ENCODE results near the gene TSC2. TPM values are rescaled to one million over a fixed set of nuclear protein-coding genes. Genes with fewer than 3 reads are reported as not detected.
A peak's percentile ranks its signal among the peaks of the same experiment; 100 is the strongest.

Gene TSC2
- total and polyA plus RNA-seq, 12 donors: 18.6 to 333 (median 92.6) TPM

DNA sequence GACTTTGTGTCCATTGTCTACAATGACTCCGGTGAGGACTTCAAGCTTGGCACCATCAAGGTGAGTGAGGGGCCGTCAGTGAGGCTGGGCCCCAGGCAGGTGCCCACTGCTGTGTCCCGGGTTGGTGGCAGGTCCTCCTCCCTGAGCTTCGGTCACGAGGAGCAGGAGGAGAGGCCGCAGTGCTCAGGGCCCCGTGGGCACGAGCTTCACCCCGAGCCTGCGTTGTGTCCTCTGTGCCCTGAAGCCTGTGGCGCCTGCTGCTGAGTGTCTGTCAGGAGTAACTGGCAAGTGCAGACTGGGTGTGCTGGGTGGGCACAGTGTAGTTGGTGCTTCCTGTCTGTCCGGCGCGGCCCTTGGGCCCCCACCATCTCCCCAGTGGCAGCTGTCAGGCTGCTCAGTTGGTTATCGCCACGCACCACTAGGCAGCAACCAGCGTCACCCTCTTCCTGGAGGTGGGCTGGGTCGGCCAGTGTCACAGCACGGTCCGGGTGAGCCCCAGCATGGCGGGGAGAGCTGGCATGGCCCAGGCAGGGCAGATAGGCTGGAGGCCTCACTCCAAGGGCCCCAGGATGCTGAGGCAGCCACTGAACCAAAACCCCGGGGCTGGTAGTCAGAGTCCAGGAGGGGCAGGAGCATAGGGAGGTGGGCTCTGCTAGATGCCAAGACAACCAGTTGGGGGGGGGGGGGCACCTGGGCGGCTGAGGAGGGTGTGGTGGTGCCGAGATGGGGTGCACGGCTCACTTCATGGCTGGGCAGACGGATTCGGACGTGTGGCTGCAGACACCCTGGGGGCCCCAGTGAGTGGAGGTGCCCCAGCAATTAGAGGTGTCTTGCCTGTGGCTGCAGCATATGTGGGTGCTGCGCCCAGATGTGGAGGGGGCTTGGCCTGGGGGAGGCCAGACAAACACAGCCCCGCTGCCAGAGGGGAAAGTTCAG, 39.3 kb downstream of the TSC2 start:
- intact Hi-C loops (cut with DNase I): no loop called here
- Histone ChIP-seq H3K27me3 (no peaks in the 10 kb centered on the region), H3K4me1 (replicated peaks in 1 of 2) (peaks cover 0 to 25% of the 10 kb centered on the region in 2 donors), H3K9me3 (replicated peaks in 1 of 3) (no peaks in the 10 kb centered on the region), H3K27ac (peak overlapping the region in 1 of 5 donors; percentile 8), H3K36me3 (replicated peaks in 1 of 2) (peaks cover 0 to 85% of the 10 kb centered on the region in 2 donors), H3K4me3 (no peak overlapping the region)
- TF ChIP-seq, protein P1, sequence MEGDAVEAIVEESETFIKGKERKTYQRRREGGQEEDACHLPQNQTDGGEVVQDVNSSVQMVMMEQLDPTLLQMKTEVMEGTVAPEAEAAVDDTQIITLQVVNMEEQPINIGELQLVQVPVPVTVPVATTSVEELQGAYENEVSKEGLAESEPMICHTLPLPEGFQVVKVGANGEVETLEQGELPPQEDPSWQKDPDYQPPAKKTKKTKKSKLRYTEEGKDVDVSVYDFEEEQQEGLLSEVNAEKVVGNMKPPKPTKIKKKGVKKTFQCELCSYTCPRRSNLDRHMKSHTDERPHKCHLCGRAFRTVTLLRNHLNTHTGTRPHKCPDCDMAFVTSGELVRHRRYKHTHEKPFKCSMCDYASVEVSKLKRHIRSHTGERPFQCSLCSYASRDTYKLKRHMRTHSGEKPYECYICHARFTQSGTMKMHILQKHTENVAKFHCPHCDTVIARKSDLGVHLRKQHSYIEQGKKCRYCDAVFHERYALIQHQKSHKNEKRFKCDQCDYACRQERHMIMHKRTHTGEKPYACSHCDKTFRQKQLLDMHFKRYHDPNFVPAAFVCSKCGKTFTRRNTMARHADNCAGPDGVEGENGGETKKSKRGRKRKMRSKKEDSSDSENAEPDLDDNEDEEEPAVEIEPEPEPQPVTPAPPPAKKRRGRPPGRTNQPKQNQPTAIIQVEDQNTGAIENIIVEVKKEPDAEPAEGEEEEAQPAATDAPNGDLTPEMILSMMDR (IDR thresholded peaks at IDR 0.05): no peak
- no peak for TF ChIP-seq POLR2A (IDR thresholded peaks at IDR 0.05)
- peak in 1 of 7 donors; percentile 21 for DNase-seq
- 92 to 95% (median 94%) methylated on average over 9 to 30 of the region's 30 CpGs for WGBS, 4 donors

DNA sequence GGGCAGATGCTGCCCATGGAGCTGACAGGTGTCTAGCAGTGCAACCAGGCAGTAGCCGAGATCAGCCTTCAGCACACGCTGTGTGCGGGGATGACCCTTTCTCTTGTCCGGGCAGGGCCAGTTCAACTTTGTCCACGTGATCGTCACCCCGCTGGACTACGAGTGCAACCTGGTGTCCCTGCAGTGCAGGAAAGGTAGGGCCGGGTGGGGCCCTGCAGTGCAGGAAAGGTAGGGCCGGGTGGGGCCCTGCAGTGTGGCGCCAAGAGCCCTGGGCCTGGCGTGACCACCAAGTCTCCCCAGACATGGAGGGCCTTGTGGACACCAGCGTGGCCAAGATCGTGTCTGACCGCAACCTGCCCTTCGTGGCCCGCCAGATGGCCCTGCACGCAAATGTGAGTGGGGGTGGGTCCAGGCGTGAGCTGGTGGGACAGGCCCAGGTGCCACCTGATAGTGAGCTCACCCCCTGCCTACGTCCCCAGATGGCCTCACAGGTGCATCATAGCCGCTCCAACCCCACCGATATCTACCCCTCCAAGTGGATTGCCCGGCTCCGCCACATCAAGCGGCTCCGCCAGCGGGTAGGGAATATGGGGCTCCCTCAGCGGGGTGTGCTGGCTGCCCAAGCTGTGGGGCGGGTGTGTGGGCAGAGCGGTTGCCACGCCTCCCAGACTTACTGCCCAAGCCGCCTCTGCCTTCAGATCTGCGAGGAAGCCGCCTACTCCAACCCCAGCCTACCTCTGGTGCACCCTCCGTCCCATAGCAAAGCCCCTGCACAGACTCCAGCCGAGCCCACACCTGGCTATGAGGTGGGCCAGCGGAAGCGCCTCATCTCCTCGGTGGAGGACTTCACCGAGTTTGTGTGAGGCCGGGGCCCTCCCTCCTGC, 40.2 kb downstream of the TSC2 start:
- peaks cover 0 to 16% of the 10 kb centered on the region in 2 donors for H3K4me1 ChIP-seq (replicated peaks in 1 of 2)
- no peak overlapping the region for H3K4me3 ChIP-seq
- 85 to 96% (median 93%) methylated on average over 6 to 41 of the region's 41 CpGs for whole genome bisulfite sequencing, 4 donors
- no peaks in the 10 kb centered on the region for H3K27me3 ChIP-seq
- no peaks in the 10 kb centered on the region for H3K9me3 ChIP-seq (replicated peaks in 1 of 3)
- H3K36me3 ChIP-seq (replicated peaks in 1 of 2): peaks cover 0 to 85% of the 10 kb centered on the region in 2 donors
- intact Hi-C loops (cut with DNase I): no loop called here
- no peak for TF ChIP-seq POLR2A (IDR thresholded peaks at IDR 0.05)
- TF ChIP-seq, protein P1 (IDR thresholded peaks at IDR 0.05): no peak
- H3K27ac ChIP-seq: no peak overlapping the region
- peak in 1 of 7 donors; percentile 25 for DNase-seq

DNA sequence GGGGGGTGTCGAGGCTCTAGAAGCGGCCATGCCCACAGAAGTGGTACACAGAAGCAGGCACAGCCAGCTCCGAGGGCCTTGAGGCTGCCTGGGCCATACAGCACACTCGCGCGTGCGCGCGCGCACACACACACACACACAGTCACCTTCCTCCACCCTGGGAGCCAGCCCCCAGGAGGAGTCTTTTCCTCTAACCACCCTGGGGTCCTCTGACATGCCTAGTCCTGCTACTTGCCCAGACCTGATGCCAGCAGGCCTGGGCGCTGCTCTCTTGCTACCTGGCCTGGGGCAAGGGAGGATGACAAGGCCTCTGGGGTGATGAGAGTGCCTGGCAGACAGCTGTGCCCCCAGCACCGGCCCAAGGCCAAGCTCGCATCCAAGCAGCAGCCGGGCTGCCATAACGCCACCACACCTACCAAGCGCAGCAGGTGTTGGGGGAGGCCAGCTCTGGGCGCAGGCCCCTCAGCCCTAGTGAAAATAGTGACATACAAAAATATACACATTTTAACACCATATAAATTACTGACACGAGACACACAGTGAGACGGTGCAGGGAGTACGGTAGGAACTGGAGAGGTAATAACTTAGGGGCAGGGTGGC, 41.1 kb downstream of the TSC2 start:
- Histone ChIP-seq H3K36me3 (replicated peaks in 1 of 2) (peaks cover 0 to 88% of the 10 kb centered on the region in 2 donors), H3K27ac (no peak overlapping the region), H3K9me3 (replicated peaks in 1 of 3) (no peaks in the 10 kb centered on the region), H3K4me3 (no peak overlapping the region), H3K27me3 (no peaks in the 10 kb centered on the region), H3K4me1 (replicated peaks in 1 of 2) (peaks cover 0 to 13% of the 10 kb centered on the region in 2 donors)
- intact Hi-C loops (cut with DNase I): no loop called here
- no peak for TF ChIP-seq POLR2A (IDR thresholded peaks at IDR 0.05)
- TF ChIP-seq, protein P1 (IDR thresholded peaks at IDR 0.05): no peak
- DNase-seq: no peak
- WGBS, 4 donors: 82 to 91% (median 83%) methylated on average over 13 to 20 of the region's 20 CpGs
